ENCODE results near the gene SPIRE2.

Gene SPIRE2

GRCh38 chr16:89842471-89843408 is 14.5 kb downstream of the SPIRE2 start:
- DNase-seq, result no peak

GRCh38 chr16:89843409-89844350 is 15.4 kb downstream of the SPIRE2 start:
- DNase-seq, result no peak

GRCh38 chr16:89844739-89845339 is 16.6 kb downstream of the SPIRE2 start:
- DNase-seq, result no peak

- DNase-seq, result no peak
Observed at GRCh38 chr16:89845417-89845816, 17.1 kb downstream of the SPIRE2 start.

- DNase-seq, result peak; percentile 51
Observed at GRCh38 chr16:89847051-89847939, 19.0 kb downstream of the SPIRE2 start.

GRCh38 chr16:89847940-89848297 is 19.6 kb downstream of the SPIRE2 start:
- no peak for DNase-seq

GRCh38 chr16:89848974-89849373 is 20.7 kb downstream of the SPIRE2 start:
- DNase-seq, result no peak

- DNase-seq, result no peak
Observed at GRCh38 chr16:89853306-89853993, 25.2 kb downstream of the SPIRE2 start.

- DNase-seq, result no peak
Observed at GRCh38 chr16:89855301-89855945, 27.1 kb downstream of the SPIRE2 start.

GRCh38 chr16:89855986-89856385 is 27.7 kb downstream of the SPIRE2 start:
- no peak for DNase-seq

- no peak for DNase-seq
Observed at GRCh38 chr16:89858973-89859614, 30.8 kb downstream of the SPIRE2 start.

GRCh38 chr16:89859615-89860007 is 31.3 kb downstream of the SPIRE2 start:
- no peak for DNase-seq

- no peak for DNase-seq
Observed at GRCh38 chr16:89860747-89861304, 32.6 kb downstream of the SPIRE2 start.

GRCh38 chr16:89861648-89862047 is 33.4 kb downstream of the SPIRE2 start:
- no peak for DNase-seq

GRCh38 chr16:89862732-89863131 is 34.5 kb downstream of the SPIRE2 start:
- DNase-seq, result no peak

- DNase-seq, result no peak
Observed at GRCh38 chr16:89863741-89864526, 35.7 kb downstream of the SPIRE2 start.

GRCh38 chr16:89864527-89864820 is 36.2 kb downstream of the SPIRE2 start:
- DNase-seq, result no peak

- no peak for DNase-seq
Observed at GRCh38 chr16:89867918-89868317, 39.6 kb downstream of the SPIRE2 start.

- DNase-seq, result no peak
Observed at GRCh38 chr16:89869911-89870310, 41.6 kb downstream of the SPIRE2 start.

- DNase-seq, result no peak
Observed at GRCh38 chr16:89870440-89870839, 42.2 kb downstream of the SPIRE2 start.

All from NCI-H2029 (cell line).